Amniotic epithelial cell (primary cell): ENCODE results near the gene S100A9.
A peak's percentile ranks its signal among the peaks of the same experiment; 100 is the strongest.
"Not testable (repeated sequence)": the region's sequence is repeated elsewhere in the genome, so short reads cannot be mapped to it uniquely, and the experiment has no call there.

Experiments
- DNase-seq: peaks from one replicate; pipeline ENCODE4 v3.0.0-alpha.2; 2010; ENCODE audit warnings: low read depth

Gene S100A9

GRCh38 chr1:153345187-153346076, 12.2 kb upstream of the S100A9 start:
- DNase-seq, result no peak

- no peak for DNase-seq
Measured at GRCh38 chr1:153346077-153346723, 11.5 kb upstream of the S100A9 start.

GRCh38 chr1:153347049-153347448, 10.6 kb upstream of the S100A9 start:
- not testable (repeated sequence) for DNase-seq

DNA sequence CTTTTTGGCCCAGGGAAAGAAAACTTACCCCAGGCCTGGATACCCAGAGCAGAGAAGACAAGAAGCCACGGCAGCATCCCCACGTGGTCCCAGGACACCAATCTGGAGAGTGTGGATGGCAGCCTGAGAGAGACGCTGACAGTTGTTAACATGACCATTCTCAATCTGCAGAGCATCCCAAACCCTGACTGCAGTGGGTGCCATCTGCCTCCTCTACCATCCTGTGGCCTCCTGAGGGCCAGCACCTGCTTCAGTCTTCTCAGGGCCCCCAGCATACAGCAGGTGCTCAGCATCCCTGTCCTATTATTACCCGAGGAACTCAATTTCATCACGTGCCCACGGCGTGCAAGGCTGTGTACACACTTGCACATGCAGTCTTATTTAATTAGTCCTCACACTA, 9.8 kb upstream of the S100A9 start:
- DNase-seq, result no peak

- no peak for DNase-seq
Measured at GRCh38 chr1:153348511-153349362, 8.9 kb upstream of the S100A9 start, which contains the start of gene PGLYRP4. PGLYRP4 (minus strand) TSS chr1:153348841; CDS start chr1:153347932, 909 bp downstream.

DNA sequence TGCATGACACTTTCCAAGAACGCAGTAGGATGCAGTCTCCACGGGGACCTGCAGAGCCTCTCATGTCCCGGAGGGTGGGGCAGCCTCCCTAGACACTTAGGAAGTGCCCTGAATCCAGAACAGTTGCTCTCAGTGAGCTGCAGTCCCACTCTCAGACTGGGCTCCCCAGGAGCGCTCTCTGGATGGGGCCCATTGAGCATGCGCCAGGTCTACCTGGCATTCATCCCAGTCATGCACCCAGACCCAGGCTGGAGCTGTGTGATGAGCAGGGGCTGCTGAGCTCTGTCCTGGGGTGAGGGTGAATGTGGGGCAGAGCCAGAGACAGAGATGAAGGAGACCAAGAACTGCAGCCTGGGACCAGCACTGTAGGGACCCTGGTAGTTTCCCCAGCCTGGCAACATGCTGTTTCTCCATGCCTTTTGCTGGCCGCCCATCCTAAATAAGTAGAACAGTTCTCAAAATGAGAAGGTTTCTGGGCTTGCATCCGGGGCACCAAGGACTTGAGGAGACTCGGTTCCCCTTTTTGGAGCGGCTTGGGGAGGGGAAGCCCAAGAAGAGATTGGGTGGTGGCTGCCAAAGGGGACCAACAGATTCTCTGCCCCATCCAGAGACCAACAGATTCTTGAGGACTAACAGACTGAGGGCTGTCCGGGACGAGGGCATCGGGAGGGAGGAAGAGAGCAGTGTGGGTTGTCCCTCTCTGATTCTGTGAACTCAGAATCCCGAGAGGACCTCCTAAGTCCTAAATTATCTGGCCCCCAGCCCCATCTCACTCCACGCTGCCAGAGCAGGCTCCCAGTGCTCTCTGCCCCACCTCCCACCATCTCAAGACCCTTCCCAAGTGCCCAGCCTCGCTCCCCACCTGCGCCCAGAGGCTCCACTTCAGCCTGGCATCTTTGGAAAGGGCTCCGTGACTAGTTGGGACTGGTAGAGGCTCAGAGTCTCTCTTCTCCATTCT, 8.0 kb upstream of the S100A9 start:
- DNase-seq, result no peak

- no peak for DNase-seq
Measured at GRCh38 chr1:153350321-153350957, 7.2 kb upstream of the S100A9 start.

DNA sequence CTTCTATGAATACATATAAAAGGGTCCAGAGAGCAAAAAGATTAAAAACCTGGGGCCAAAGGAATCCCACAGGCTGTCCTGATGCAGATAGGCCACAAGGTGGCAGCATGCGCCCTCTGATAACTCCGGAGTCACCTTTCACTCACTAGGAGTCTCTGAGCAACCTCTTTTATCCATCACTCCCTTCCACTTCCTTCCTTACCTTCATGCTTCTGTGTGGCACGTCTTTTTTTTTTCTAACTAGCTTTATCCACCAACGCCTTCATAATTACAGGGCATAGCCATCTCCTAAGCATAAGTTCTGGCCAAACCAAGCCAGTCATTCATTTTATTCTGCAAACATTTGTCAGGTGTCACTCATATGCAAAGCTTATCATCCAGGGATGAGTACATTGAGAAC, 5.1 kb upstream of the S100A9 start:
- peak; percentile 58 for DNase-seq

DNA sequence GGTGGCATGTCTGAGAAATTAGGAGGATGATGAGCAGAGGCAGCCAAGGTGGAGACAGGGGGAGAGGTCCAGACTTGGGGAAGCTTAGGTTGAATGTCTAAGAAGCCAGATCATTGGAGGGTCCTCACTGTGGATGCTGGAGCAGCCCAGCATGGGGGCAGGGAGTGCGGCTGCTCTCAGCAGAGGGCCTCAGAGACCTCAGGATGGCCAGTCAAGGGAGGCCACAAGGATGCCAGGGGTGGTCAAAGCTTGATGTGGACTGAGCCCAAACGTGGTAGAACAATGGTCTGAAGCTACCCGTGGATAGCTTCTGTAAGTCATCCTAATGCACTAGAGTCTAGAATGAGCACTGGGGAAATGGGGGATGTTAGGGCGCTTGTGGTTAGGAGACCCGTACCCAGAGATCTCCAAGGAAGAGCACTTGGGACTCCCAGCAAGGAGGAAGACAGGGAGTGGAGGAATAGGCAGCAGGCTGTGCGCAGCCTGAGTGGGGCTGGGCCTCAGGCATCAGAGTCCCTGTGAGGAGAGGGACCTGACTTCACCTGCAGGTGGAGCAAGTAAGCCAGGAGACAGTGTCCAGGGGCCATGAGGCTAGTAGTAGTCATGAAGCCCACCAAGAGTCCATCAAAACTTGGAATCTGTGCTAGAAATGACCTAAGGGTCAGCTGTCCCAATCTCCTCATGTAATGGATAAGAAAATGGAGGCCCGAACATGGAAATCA, 4.3 kb upstream of the S100A9 start:
- DNase-seq, result no peak

GRCh38 chr1:153354515-153355193, 3.0 kb upstream of the S100A9 start:
- DNase-seq, result no peak

DNA sequence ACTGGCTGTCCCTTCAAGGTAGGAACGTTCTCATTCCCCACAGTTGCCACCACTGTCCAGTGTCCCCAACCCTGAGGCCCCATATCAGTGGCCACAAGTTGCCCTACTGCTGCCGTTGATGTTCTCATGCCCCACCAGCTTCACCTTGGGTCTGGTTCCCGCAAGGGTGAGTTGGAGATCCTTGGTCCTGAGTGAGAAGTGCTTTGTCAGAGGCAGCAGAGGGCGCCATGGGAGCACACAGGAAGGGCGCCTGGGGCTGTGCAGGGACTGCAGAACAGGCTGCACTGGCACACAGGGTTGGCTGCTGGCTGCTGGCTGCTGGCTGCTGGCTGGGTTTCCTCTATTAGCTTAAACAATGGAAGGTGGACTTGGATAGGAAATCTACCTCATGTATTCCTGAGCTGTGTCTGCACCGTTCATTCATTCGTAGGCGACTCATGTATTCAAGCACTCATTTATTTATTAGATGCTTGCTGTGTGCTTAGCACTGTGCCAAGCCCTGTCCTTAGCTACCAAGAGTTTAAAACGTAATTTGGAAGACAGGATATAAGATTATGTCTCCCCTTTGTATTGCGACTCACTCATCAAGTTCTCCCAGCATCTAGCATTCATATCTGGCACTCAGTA, 2.1 kb upstream of the S100A9 start:
- DNase-seq, result peak; percentile 55

- DNase-seq, result no peak
Measured at GRCh38 chr1:153356392-153357075, 1.1 kb upstream of the S100A9 start.

DNA sequence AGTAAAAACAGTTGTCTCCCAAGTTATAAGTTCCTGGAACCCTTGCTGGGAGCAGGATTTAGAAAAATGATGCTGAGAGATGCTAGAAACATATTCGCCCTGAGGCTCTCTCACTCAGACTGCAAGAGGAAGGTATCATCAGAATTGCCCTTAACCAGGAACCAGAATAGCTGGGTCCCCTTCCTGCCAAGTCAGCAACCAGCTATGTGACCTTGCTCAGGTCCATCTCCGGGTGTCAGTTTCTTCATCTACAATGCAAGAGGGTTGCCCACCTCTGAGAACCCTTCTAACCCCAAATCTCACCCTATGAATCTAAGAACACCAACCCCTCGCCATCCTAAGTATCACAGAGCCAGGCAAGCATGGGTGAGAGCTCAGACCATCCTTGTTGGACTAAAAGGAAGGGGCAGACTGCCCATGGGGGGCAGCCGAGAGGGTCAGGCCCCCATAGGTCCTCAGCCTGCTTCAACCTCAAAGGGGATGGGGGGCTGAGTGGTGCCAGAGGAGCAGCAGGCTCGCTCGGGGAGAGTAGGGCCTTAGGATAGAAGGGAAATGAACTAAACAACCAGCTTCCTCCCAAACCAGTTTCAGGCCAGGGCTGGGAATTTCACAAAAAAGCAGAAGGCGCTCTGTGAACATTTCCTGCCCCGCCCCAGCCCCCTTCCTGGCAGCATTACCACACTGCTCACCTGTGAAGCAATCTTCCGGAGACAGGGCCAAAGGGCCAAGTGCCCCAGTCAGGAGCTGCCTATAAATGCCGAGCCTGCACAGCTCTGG, 390 bp upstream of the S100A9 start:
- DNase-seq, result no peak

DNA sequence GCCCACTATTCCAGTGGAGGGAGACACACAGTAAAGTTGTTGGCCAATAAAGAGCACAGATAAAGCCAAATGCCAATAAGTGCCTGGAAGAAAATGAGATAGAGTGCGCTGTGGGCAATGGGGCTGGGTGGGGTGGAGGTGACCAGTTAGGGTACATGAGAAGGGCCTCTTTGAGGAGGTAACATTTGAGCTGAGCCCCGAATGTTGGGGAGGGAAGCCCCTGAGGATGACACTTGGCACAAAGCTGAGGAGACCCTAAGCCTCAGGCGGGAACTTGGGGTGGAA, 979 bp downstream of the S100A9 start:
- no peak for DNase-seq

DNA sequence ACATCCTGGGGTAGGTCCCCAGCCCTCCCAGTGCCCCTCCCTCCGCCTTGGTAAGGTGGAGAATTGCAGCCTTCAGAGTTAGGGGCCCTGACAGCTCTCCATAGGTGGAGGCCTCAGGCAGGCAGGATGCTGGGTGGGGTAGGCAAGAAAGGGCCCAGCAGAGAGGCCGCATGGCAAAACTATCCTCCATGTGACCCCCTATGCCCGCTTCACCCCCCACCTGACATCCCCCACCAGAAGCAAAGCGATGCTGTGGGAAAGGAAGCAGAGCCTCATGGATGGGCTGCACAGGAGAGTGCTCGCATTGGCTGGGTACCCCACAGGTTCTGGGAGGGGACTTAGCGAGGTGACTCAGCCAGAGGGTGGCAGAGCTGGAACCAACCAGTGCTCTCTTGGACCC, 1.6 kb downstream of the S100A9 start:
- DNase-seq, result no peak

DNA sequence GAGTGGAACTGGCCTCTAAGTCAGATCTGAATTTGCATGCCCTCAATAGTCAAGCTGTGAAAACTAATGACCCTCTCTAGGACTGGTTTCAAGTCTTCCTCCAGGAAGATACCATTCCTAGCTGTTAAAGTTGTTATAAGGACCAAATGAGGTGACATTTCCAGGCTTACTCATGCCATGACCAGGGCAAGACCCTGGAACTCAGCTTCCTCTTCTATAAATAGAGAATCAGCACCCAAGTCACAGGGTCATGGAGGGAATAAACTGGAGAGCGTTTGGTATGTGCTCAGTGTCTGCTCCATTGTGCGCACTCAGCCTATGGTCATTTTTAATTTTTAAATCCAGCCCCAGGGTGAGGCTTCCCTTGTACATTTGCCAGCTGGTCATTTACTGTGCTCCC, 2.5 kb downstream of the S100A9 start:
- DNase-seq, result no peak

DNA sequence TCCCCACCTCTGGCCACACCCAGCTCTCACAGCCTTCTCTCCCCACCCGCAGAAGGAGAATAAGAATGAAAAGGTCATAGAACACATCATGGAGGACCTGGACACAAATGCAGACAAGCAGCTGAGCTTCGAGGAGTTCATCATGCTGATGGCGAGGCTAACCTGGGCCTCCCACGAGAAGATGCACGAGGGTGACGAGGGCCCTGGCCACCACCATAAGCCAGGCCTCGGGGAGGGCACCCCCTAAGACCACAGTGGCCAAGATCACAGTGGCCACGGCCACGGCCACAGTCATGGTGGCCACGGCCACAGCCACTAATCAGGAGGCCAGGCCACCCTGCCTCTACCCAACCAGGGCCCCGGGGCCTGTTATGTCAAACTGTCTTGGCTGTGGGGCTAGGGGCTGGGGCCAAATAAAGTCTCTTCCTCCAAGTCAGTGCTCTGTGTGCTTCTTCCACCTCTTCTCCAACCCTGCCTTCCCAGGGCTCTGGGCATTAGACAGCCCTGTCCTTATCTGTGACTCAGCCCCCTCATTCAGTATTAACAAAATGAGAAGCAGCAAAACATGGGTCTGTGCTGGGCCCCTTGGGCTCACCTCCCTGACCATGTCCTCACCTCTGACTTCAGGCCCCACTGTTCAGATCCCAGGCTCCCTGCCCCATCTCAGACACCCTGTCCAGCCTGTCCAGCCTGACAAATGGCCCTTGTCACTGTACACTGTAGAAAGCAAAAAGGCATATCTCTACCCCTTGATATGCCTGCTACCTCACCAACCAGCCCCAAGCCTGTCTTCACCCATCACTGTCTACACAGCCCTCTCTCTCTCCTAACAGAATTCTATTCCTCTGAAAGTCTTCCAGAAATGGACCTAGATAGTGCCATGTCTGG, 3.2 kb downstream of the S100A9 start:
- no peak for DNase-seq
